GM19455 (cell line): ENCODE measurements around the gene TSPO.

Experiments
- ATAC-seq: cut with Tn5 transposase; IDR thresholded peaks from one replicate; pipeline ENCODE4 v1.9.1; 2021; ENCODE audit not compliant: unreplicated experiment

Gene TSPO

GRCh38 chr22:43199541-43199940, 48.2 kb downstream of the TSPO start:
- ATAC-seq = no peak

GRCh38 chr22:43200031-43200430, 48.7 kb downstream of the TSPO start:
- ATAC-seq = no peak

GRCh38 chr22:43200555-43200954, 49.2 kb downstream of the TSPO start:
- ATAC-seq = no peak

GRCh38 chr22:43201486-43202219, 50.3 kb downstream of the TSPO start:
- ATAC-seq = no peak

- no peak for ATAC-seq
Observed at GRCh38 chr22:43202326-43202725, 51.0 kb downstream of the TSPO start.

- no peak for ATAC-seq
Observed at GRCh38 chr22:43202756-43203410, 51.5 kb downstream of the TSPO start.

GRCh38 chr22:43203471-43203981, 52.2 kb downstream of the TSPO start:
- ATAC-seq = no peak

- ATAC-seq = no peak
Observed at GRCh38 chr22:43205261-43205691, 53.9 kb downstream of the TSPO start.

GRCh38 chr22:43205748-43206508, 54.6 kb downstream of the TSPO start:
- ATAC-seq = no peak

GRCh38 chr22:43206509-43207161, 55.3 kb downstream of the TSPO start:
- ATAC-seq = no peak

- ATAC-seq = no peak
Observed at GRCh38 chr22:43207386-43207785, 56.0 kb downstream of the TSPO start.

GRCh38 chr22:43207849-43208702, 56.7 kb downstream of the TSPO start:
- ATAC-seq = no peak

GRCh38 chr22:43208703-43209522, 57.6 kb downstream of the TSPO start:
- ATAC-seq = no peak

- ATAC-seq = no peak
Observed at GRCh38 chr22:43209523-43209890, 58.1 kb downstream of the TSPO start.

- no peak for ATAC-seq
Observed at GRCh38 chr22:43209971-43210370, 58.6 kb downstream of the TSPO start.

GRCh38 chr22:43210631-43211515, 59.5 kb downstream of the TSPO start:
- no peak for ATAC-seq

- ATAC-seq = no peak
Observed at GRCh38 chr22:43211941-43212433, 60.6 kb downstream of the TSPO start.

GRCh38 chr22:43212434-43212952, 61.1 kb downstream of the TSPO start:
- no peak for ATAC-seq
